Rectal smooth muscle tissue (tissue), 1 donor: ENCODE results near the gene CCNYL1.
"Not testable (repeated sequence)": the region's sequence is repeated elsewhere in the genome, so short reads cannot be mapped to it uniquely, and the experiment has no call there.

Source experiments
- H3K27ac ChIP-seq: one replicate; pipeline ENCODE4 v1.7.0; 2013; ENCODE audit warnings: low read depth, low read length, inconsistent platforms
- H3K27me3 ChIP-seq: one replicate; pipeline ENCODE4 v1.7.0; 2013; ENCODE audit warnings: low read length; ENCODE audit not compliant: control insufficient read depth, insufficient read depth
- H3K36me3 ChIP-seq: one replicate; pipeline ENCODE4 v1.7.0; 2013; ENCODE audit warnings: low read length; ENCODE audit not compliant: control insufficient read depth, insufficient read depth
- H3K4me1 ChIP-seq: one replicate; pipeline ENCODE4 v1.7.0; 2013; ENCODE audit warnings: low read length; ENCODE audit not compliant: control insufficient read depth, insufficient read depth
- H3K4me3 ChIP-seq: one replicate; pipeline ENCODE4 v1.7.0; 2013; ENCODE audit warnings: low read length
- H3K9ac ChIP-seq: one replicate; pipeline ENCODE4 v1.7.0; 2013; ENCODE audit warnings: low read length

CCNYL1 gene

DNA sequence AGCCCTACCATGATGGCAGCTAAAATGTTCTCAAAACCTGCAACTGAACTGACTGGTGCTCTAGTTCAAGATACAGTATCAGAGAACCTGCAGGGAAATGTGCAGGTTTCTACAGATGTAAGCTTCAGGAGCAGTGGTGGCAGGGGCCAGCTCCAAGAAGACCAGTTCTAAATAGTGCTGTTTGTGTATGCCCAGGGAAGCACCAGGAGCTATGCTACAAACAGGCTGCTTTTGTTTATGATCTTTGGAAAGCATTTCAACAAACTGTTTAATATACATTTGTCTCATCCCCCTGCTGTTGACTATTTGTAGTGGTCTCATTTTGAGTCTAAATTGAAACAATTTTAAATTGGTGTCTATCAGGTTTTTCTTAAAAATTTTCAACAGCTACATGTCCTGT lies 37.6 kb downstream of the CCNYL1 start:
- no peak overlapping the region for H3K27ac ChIP-seq
- H3K4me1 ChIP-seq, result no peaks in the 10 kb centered on the region
- H3K4me3 ChIP-seq, result no peak overlapping the region
- no peak overlapping the region for H3K9ac ChIP-seq
- no peaks in the 10 kb centered on the region for H3K36me3 ChIP-seq
- no peaks in the 10 kb centered on the region for H3K27me3 ChIP-seq

GRCh38 chr2:207749873-207750272 lies 38.4 kb downstream of the CCNYL1 start:
- no peaks in the 10 kb centered on the region for H3K27me3 ChIP-seq
- no peak overlapping the region for H3K9ac ChIP-seq
- no peaks in the 10 kb centered on the region for H3K4me1 ChIP-seq
- no peak overlapping the region for H3K27ac ChIP-seq
- no peak overlapping the region for H3K4me3 ChIP-seq
- H3K36me3 ChIP-seq, result no peaks in the 10 kb centered on the region

GRCh38 chr2:207750345-207750744 lies 38.9 kb downstream of the CCNYL1 start:
- Histone ChIP-seq H3K36me3 (no peaks in the 10 kb centered on the region), H3K27me3 (no peaks in the 10 kb centered on the region), H3K27ac (no peak overlapping the region), H3K4me3 (no peak overlapping the region), H3K4me1 (no peaks in the 10 kb centered on the region), H3K9ac (no peak overlapping the region)

DNA sequence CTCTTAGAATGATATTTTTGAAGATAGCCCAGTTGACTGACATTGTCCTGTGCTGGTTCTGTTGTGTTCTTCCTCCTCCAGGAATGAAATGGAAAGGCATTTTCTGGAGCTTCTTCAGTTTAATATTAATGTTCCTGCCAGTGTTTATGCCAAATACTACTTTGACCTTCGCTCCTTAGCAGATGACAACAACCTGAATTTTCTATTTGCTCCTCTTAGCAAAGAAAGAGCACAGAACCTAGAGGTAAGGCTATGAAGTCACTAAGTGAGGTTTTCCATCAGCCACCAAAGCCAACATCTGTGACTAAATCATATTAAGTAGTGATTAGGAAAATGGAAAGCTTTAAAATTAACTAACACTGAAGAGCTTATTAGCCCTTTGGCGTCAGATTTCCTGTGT lies 39.4 kb downstream of the CCNYL1 start:
- Histone ChIP-seq H3K4me3 (no peak overlapping the region), H3K9ac (no peak overlapping the region), H3K36me3 (no peaks in the 10 kb centered on the region), H3K4me1 (no peaks in the 10 kb centered on the region), H3K27ac (no peak overlapping the region), H3K27me3 (no peaks in the 10 kb centered on the region)

DNA sequence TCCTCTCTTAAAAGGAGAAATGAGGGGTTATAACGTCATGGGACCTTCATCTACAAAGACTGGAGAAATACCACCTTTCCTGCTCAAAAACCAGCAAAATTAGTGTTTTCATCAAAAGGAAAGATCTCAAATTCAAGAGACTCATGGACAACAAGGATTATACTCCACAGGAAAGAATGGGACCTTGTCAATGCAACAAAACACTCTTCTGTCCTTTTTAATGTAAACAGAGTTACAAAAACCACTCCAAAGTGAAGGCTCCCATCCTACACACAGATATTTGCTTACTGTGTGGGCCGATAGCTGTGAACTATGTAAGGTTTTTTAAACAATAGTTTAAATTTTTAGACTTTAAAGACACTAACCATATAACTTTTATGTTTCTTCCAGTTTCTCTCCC lies 42.2 kb downstream of the CCNYL1 start:
- H3K4me1 ChIP-seq, H3K9ac ChIP-seq, H3K36me3 ChIP-seq, H3K27me3 ChIP-seq, H3K4me3 ChIP-seq, H3K27ac ChIP-seq: not testable (repeated sequence)

DNA sequence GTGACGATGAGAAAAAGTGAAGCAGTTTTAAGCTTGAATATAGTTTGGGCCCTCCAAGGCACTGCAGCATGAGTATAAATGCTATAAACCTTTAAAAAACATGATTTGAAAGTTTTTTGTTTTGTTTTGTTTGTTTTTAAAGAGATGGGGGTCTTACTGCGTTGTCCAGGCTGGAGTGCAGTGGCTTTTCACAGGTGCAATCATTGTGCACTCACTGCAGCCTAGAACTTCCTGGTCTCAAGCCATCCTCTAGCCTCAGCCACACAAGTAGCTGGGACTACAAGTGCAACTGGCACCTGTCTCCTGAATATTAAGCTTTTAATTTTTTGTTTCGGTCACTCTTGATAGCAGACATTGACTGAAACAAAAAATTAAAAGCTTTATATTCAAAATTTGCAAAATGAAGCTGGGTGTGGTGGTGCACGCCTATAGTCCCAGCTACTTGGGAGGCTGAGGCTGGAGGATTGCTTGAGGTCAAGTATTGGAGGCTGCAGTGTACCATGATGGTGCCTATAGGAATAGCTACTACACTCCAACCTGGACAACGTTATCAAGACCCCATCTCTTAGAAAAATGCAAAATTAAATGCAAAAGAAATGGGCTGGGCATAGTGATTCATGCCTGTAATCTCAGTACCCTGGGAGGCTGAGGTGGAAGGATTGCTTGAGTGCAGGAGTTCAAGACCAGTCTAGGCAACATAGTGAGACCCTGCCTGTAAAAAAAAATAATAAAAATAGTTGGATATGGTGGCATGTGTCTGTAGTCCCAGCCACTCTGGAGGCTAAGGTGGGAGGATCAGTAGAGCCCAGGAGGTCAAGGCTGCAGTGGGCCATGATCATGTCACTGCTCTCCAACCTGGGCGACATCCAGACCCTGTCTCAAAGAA lies 43.3 kb downstream of the CCNYL1 start:
- no peak overlapping the region for H3K9ac ChIP-seq
- no peak overlapping the region for H3K4me3 ChIP-seq
- H3K27ac ChIP-seq, result no peak overlapping the region
- no peaks in the 10 kb centered on the region for H3K27me3 ChIP-seq
- no peaks in the 10 kb centered on the region for H3K36me3 ChIP-seq
- no peaks in the 10 kb centered on the region for H3K4me1 ChIP-seq

GRCh38 chr2:207758025-207758424 lies 46.6 kb downstream of the CCNYL1 start:
- Histone ChIP-seq H3K4me3 (no peak overlapping the region), H3K9ac (no peak overlapping the region), H3K4me1 (peaks cover 3% of the 10 kb centered on the region), H3K36me3 (peaks cover 7% of the 10 kb centered on the region), H3K27me3 (no peaks in the 10 kb centered on the region), H3K27ac (no peak overlapping the region)

- no peak overlapping the region for H3K27ac ChIP-seq
- no peak overlapping the region for H3K4me3 ChIP-seq
- H3K36me3 ChIP-seq, result peaks cover 10% of the 10 kb centered on the region
These were observed 48.5 kb downstream of the CCNYL1 start for GRCh38 chr2:207759890-207760289.

DNA sequence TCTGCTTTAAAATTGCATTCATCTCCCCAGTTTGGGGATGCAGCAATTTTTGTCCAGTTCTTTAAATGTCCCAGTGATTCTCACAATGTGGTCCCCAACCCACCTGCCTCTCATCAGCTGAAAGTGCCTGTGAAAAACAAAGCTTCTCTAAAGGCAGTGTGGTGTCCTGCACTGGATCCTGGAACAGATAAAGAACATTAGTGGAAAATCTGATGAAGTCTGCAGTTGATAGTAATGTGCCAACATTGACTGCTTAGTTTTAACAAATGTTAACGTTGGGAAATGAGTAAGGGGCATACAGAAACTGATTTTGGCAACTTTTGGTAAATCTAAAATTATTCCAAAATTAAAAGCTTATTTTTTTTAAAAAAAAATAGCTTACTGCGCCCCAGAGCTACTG lies 49.0 kb downstream of the CCNYL1 start:
- Histone ChIP-seq H3K4me3 (no peak overlapping the region), H3K27ac (no peak overlapping the region), H3K4me1 (peaks cover 5% of the 10 kb centered on the region), H3K27me3 (no peaks in the 10 kb centered on the region), H3K36me3 (peaks cover 10% of the 10 kb centered on the region), H3K9ac (no peak overlapping the region)

More at GRCh38 chr2:207759890-207760289, 48.5 kb downstream of the CCNYL1 start:
- Histone ChIP-seq H3K9ac (no peak overlapping the region), H3K4me1 (peaks cover 5% of the 10 kb centered on the region), H3K27me3 (no peaks in the 10 kb centered on the region)

DNA sequence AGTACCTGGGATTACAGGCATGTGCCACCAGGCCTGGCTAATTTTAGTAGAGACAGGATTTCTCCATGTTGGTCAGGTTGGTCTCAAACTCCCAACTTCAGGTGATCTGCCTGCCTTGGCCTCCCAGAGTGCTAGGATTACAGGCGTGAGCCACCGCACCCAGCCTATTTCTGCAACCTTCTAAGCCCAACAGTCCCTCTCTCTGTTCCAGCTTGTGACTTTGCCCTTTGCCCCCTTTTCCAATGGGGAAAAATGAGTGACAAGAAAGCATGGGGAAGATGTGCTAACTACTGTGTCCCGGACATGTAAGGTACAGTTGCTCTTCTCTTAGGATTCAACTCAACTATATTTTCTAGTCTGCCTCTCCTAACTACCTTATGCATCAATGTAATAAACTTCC lies 50.0 kb downstream of the CCNYL1 start:
- peaks cover 10% of the 10 kb centered on the region for H3K36me3 ChIP-seq
- not testable (repeated sequence) for H3K27me3 ChIP-seq, H3K4me3 ChIP-seq, H3K9ac ChIP-seq, H3K27ac ChIP-seq, H3K4me1 ChIP-seq

DNA sequence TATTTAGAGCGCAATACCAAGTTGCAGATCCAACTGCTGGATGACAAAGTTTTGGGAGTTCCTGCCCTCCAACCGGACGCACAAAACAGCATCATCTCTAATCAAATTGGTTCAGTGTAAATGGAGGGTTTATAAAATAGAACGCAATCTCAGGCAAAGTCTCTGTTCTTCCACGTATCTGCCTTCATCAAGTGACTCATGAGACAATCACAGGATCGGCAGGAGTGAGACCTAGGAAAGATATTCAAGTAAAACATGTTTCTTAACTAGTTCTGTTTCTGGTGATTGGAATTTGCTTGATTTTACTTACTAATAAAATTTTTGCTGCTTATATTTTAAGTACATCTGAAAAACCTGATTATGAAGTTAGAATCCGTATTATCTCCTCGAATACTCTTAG lies 50.7 kb downstream of the CCNYL1 start:
- peaks cover 10% of the 10 kb centered on the region for H3K36me3 ChIP-seq

DNA sequence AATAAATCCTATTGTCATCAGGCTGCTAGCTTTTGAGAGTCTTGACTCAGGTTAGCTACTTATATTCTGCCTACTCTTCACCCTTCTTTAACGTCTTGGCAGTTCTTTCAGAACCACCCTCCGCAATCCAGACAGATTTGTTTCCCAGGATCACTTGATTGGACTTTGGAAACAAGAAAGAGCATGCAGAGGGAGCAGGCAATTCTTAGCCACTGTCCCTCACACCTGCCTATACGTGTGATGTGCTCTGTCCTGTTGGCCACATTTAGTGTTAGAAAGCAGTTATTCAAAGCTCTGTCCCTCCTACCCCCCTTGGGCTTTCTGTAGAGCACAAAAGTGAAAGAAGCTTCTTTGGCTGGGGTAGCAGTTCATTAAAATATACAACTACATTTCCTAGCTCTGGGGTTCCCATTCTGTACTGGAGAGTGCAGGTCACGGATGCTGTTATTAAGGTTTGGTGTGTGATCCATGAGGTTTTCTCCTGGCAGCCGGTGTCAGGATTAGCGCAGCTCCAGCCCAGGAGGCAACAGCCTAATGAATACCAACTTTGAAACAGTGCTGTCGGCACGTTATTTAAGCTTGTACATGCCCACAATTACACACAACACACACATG lies 52.0 kb downstream of the CCNYL1 start:
- Histone ChIP-seq H3K9ac (no peak overlapping the region), H3K36me3 (peaks cover 17% of the 10 kb centered on the region), H3K4me1 (peaks cover 8% of the 10 kb centered on the region), H3K4me3 (no peak overlapping the region), H3K27ac (no peak overlapping the region), H3K27me3 (no peaks in the 10 kb centered on the region)

More for the DNA sequence above, 50.7 kb downstream of the CCNYL1 start:
- Histone ChIP-seq H3K27me3 (no peaks in the 10 kb centered on the region), H3K27ac (no peak overlapping the region), H3K9ac (no peak overlapping the region), H3K4me1 (peaks cover 5% of the 10 kb centered on the region), H3K4me3 (no peak overlapping the region)
